Liver (tissue), 3 donors: ENCODE measurements around the gene AGBL4.

Experiments used
- CTCF ChIP-seq: fragments of 150-350 bp; IDR thresholded peaks from 2 replicates; pipeline ENCODE4 v1.5.1; 2017; ENCODE audit warnings: improper control_type of control experiment, low read depth, low read length; ENCODE audit not compliant: missing input control
- REST ChIP-seq: IDR thresholded peaks from 2 replicates; pipeline ENCODE4 v1.6.1; 2016; ENCODE audit warnings: antibody characterized with exemption, mild to moderate bottlenecking
- SP1 ChIP-seq: IDR thresholded peaks from 2 replicates; pipeline ENCODE4 v1.6.1; 2018; ENCODE audit warnings: antibody characterized with exemption, mild to moderate bottlenecking
- YY1 ChIP-seq: IDR thresholded peaks from 2 replicates; pipeline ENCODE4 v1.6.1; 2016; ENCODE audit warnings: antibody characterized with exemption, mild to moderate bottlenecking
- donor health status: healthy.
- donor health status: healthy.

GRCh38 chr1:48858200-48858920 lies 1165.4 kb downstream of the AGBL4 start:
- no peak for TF ChIP-seq CTCF
- TF ChIP-seq YY1: no peak
- no peak for TF ChIP-seq SP1
- TF ChIP-seq REST: no peak
